ENCODE data around the gene P2RY4. TPM values are rescaled to one million over a fixed set of nuclear protein-coding genes. Genes with fewer than 3 reads are reported as not detected.

Gene P2RY4
- total RNA-seq = 0.38 TPM in 1 of 2 replicates, not detected in the other
- long read RNA-seq = 0 reads

- DNase-seq (ENCODE audit: low spot score, unreplicated experiment) = no peak
- peaks cover 12% of the 10 kb centered on the region for H3K9me3 Mint-ChIP-seq (ENCODE audit: low read depth)
- H3K27me3 Mint-ChIP-seq = peaks cover 8% of the 10 kb centered on the region
- no peak within 1 kb of the TSS for H3K27ac Mint-ChIP-seq
- peaks cover under 1% of the 10 kb centered on the region for H3K4me1 Mint-ChIP-seq (ENCODE audit: low read depth)
- H3K4me3 Mint-ChIP-seq (ENCODE audit: low read depth) = no peak within 1 kb of the TSS
- TF ChIP-seq CTCF (IDR thresholded peaks at IDR 0.05; ENCODE audit: unreplicated experiment) = no peak
- H3K36me3 Mint-ChIP-seq (ENCODE audit: insufficient read depth) = no peaks in the 10 kb centered on the region
These were observed at the start of gene P2RY4 for GRCh38 chrX:70260104-70260503. TSS of gene P2RY4 (minus strand) at chrX:70260204. CDS start at chrX:70259624, 580 bp downstream.

DNA sequence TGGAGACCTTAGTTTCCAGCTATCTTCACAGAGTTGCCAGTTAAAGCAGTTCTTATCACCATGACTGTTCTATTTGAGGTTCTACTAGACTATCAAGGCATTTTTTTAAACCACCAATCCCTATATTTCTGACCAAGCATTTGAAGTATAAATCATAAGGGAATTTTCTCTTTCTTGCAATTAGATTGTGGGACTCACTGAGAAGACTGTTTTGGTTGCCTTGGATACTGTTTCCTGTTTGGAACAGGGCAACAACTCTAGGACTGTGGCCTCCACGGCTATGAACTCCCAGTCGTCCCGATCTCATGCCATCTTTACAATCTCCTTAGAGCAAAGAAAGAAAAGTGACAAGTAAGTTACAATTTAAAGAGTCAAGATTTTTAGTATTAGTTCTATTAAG is 41.7 kb upstream of the P2RY4 start:
- Mint-ChIP-seq H3K27me3 (no peaks in the 10 kb centered on the region), H3K4me1 (ENCODE audit: low read depth) (no peaks in the 10 kb centered on the region), H3K27ac (no peak overlapping the region), H3K4me3 (ENCODE audit: low read depth) (no peak overlapping the region), H3K9me3 (ENCODE audit: low read depth) (peaks cover 4% of the 10 kb centered on the region), H3K36me3 (ENCODE audit: insufficient read depth) (peaks cover 7% of the 10 kb centered on the region)
- TF ChIP-seq CTCF (IDR thresholded peaks at IDR 0.05; ENCODE audit: unreplicated experiment) = no peak
- no peak for DNase-seq (ENCODE audit: low spot score, unreplicated experiment)

DNA sequence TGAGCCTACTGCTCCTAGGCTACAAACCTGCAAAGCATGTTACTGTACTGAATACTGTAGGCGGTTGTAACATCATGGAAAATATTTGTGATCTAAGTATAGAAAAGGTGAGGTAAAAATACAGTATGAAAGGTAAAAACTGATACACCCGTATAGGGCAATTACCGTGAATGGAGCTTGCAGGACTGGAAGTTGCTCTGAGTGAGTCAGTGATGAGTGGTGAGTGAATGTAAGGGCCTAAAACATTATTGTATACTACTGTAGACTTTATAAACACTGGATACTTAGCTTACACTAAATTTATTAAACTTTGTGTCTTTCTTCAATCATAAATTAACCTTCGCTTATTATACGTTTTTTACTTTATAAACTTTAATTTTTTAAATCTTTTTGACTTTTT is 33.6 kb upstream of the P2RY4 start:
- no peaks in the 10 kb centered on the region for H3K27me3 Mint-ChIP-seq
- no peak for DNase-seq (ENCODE audit: low spot score, unreplicated experiment)
- peaks cover 8% of the 10 kb centered on the region for H3K9me3 Mint-ChIP-seq (ENCODE audit: low read depth)
- TF ChIP-seq CTCF (IDR thresholded peaks at IDR 0.05; ENCODE audit: unreplicated experiment) = no peak
- no peak overlapping the region for H3K4me3 Mint-ChIP-seq (ENCODE audit: low read depth)
- H3K4me1 Mint-ChIP-seq (ENCODE audit: low read depth) = peaks cover 9% of the 10 kb centered on the region
- H3K27ac Mint-ChIP-seq = no peak overlapping the region
- H3K36me3 Mint-ChIP-seq (ENCODE audit: insufficient read depth) = no peaks in the 10 kb centered on the region

GRCh38 chrX:70292788-70293187 is 32.8 kb upstream of the P2RY4 start:
- Mint-ChIP-seq H3K4me3 (ENCODE audit: low read depth) (no peak overlapping the region), H3K27me3 (no peaks in the 10 kb centered on the region), H3K4me1 (ENCODE audit: low read depth) (peaks cover 9% of the 10 kb centered on the region)

More at GRCh38 chrX:70292788-70293187, 32.8 kb upstream of the P2RY4 start:
- H3K36me3 Mint-ChIP-seq (ENCODE audit: insufficient read depth) = no peaks in the 10 kb centered on the region
- DNase-seq (ENCODE audit: low spot score, unreplicated experiment) = no peak
- TF ChIP-seq CTCF (IDR thresholded peaks at IDR 0.05; ENCODE audit: unreplicated experiment) = no peak
- peaks cover 8% of the 10 kb centered on the region for H3K9me3 Mint-ChIP-seq (ENCODE audit: low read depth)
- H3K27ac Mint-ChIP-seq = no peak overlapping the region

Measured in progenitor cell of endocrine pancreas (in vitro differentiated cells).